Activated naive CD4-positive, alpha-beta T cell treated with Interleukin-2 at 50 U/mL for 16 hours (primary cell): ENCODE data around the gene KLHDC9.
"Not testable (repeated sequence)": the region's sequence is repeated elsewhere in the genome, so short reads cannot be mapped to it uniquely, and the experiment has no call there.

Experiments used
- DNase-seq: peaks from one replicate; pipeline ENCODE4 v3.0.0-alpha.2; 2020

KLHDC9 gene

DNA sequence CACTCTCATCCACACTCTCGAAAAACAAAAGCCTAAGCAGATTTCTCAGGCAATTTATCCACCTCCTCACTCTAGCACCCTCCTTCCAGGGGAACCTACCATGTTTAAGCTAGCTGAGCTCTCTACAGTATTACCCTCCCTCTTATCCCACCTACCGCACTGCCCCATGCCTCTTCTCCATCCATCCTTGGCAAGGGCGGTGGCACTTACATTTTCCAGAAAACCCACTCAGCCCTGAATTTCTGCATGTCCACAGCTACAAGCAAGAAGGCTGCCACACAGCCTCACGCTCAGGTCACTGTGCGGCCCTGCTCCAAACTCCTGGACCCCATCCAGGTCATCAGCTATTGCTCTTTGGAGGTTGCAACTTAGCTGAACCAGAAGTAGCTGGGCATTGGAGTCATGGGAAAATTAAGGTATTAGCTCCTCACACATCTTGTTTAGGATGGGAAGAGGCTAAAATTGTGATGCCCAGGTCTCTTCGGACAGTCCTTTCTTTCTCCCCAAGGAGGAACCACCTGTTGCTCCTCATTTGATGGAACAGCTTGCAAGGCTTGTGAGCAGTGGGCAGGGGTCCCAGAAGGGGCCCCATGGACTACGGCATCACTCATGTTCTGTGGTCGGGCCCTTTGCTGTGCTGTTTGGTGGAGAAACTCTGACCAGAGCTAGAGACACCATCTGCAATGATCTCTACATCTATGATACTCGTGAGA, 1.1 kb downstream of the KLHDC9 start:
- DNase-seq: no peak

- no peak for DNase-seq
Measured at GRCh38 chr1:161100556-161100955, 2.4 kb downstream of the KLHDC9 start.

DNA sequence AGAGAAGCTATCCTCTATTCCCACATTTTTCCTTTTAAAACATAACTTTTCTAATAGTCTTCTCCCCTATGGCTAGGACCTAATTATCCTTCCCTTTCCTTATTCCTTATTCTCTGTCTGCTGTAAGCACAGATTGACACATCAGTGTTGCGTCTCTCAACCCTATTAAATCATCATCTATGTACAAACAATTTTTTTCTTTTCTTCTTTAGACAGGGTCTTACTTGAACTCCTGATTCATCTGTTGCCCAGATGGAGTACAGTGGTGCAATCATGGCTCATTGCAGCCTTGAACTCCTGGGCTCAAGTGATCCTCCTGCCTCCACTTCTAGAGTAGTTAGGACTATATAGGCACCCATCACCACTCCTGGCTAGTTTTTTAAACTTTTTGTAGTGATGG, 8.3 kb downstream of the KLHDC9 start:
- DNase-seq: no peak

GRCh38 chr1:161111117-161111516, 13.0 kb downstream of the KLHDC9 start:
- no peak for DNase-seq

DNA sequence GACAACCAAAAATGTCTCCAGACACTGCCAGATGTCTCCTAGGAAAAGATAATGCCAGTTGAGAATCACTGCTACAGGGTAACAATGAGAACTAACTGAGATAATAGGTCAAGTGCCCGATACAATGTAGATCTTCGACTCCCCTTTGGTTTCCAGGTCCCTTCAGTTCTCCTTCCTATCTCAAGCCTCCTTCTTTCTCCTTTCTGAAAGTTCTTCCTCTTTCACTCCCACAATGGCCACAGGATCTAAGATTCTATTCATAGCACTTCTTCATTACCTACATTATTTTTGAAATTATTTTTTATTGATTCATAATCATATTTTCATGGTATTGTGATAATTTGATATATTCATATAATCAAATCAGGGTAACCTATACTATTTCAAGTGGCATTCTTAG, 13.4 kb downstream of the KLHDC9 start:
- no peak for DNase-seq

DNA sequence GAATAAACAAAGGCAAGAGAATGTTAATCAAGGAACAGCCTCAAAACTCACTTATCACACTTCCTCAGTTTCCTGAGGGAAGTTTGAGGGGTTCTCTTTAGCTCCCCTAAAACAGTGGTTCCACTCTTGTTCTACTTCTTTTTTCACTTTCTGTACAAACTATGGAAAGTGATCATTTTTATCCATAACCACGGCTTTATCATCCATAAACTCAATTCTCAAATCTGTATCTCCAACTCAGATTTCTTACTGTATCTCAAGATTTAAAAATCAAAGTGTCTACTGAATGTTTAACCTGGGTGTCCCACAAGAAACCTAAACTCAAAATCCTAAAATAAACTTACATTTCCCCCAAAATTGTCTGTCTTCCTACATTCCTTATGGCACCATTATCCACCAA, 15.8 kb downstream of the KLHDC9 start:
- no peak for DNase-seq

GRCh38 chr1:161114556-161114955, 16.4 kb downstream of the KLHDC9 start:
- no peak for DNase-seq

DNA sequence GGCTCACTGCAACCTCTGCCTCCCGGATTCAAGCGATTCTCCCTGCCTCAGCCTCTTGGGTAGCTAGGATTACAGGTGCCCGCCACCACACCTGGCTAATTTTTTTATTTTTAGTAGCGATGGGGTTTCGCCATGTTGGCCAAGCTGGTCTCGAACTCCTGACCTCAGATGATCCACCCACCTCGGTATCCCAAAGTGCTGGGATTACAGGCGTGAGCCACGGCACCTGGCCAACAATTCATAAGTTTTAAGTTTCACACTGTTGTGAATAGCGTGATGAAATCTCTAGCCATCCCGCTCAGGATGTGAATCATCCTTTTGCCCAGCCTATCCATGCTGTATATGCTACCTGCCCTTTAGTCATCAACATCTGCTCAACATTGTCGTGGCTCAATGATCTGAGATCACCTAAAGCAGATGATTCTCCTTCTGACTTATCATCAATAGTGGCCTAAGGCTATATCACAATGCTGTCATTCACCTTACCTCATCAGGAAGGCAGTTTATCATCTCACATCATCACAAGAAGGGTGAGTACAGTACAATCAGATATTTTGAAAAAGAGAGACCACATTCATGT, 17.1 kb downstream of the KLHDC9 start:
- DNase-seq: peak; percentile 39

DNA sequence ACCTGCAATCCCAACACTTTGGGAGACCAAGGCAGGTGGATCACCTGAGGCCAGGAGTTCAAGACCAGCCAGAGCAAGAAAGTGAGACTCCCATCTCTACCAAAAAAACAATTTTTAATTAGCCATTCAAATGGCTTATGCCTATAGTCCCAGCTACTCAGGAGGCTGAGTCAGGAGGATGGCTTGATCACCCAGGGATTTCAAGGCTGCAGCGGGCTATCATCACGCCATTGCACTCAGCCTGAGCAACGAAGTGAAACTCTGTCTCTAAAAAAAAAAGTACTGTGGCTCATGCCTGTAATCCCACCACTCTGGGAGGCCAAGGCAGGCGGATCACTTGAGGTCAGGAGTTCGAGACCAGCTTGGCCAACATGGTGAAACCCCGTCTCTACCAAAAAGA, 17.8 kb downstream of the KLHDC9 start:
- not testable (repeated sequence) for DNase-seq

DNA sequence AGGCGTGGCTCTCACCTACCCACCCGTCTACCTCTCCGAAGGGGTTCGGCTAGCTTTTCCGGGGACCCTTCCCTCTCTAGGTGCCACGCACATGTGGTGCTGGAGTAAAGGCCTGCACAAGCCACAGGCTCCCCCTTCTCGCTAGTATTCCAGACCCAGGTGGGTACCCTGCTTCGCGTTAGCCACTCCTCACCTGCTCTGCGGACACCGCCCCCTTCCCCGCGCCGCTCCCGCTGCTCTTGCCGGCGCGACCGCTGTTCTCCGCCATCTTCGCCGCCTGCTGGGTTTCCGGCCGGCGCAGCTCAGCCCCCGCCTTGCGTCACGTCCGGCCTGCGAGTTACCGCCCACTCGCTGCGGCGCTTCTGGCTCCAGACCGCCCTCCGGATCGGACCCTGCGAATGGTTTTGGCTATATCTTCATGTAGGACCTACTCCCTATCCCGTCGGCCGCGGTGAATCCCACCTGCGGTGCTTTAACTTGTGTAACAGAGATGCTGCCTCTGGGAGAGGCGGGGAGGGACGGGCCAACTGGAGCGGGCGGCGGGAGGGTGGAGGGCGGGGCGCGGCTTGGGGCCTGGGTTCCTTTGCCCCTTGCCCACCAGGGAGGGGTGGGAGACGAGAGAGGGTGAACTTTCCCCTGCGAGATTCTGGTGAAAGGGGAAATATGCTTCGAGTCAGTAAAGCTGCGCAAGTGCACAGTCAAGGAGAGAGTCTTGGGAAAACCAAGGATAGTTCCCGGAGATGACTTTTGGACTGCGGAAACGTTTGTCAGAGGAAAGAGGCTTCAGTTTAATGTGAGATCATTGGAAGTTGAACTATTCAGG, 19.8 kb downstream of the KLHDC9 start, which contains the start of the genes NIT1 and PFDN2:
NIT1 (plus strand) TSS at position 347 of the 823 bp plus-strand sequence; CDS start at position 419, 72 bp downstream.
PFDN2 (minus strand) TSS at position 279 of the 823 bp plus-strand sequence; CDS start at position 268, 11 bp downstream.
- DNase-seq: peak; percentile 88

- DNase-seq: peak; percentile 78
Measured at GRCh38 chr1:161119092-161119903, 21.1 kb downstream of the KLHDC9 start.

- no peak for DNase-seq
Measured at GRCh38 chr1:161121042-161121650, 23.0 kb downstream of the KLHDC9 start.

DNA sequence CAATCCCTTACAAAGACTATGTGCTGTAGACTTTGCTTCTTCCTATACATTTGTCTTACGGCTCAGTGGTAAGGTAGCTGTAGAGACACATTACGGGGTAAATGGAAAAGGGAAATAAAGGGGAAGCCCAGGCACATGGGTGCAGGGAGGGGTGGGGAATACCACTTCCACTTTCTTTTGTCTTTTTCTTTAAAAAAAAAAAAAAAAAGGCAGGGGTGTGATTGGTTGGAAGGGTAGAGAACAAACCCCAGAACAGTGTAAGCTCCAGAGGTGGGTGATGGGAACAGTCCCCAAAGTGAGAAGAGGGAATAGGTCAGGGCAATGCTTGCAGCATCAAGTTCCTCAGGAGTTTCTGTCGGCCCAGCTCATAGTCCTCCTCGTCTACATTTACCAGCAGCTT, 23.7 kb downstream of the KLHDC9 start:
- DNase-seq: no peak

GRCh38 chr1:161122967-161123366, 24.8 kb downstream of the KLHDC9 start:
- no peak for DNase-seq

DNA sequence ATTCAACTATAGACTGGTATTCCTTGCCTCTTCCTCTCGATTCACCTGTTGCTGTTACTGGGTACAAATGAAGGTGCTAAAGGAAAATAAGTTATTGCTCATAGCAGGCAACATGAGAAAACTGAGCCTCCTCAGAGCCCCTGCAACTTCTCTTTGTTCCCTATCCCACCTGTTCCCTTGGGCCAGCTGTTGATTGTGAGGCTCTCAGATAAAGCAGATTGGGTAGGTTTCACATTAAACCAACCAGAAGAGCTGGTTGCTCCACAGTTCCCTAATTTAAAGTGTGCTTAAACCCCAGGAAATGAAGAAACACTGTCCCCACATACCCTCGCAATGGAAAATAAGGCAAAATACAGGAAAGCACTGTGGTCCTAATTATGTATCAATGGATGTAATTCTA, 29.5 kb downstream of the KLHDC9 start:
- no peak for DNase-seq

DNA sequence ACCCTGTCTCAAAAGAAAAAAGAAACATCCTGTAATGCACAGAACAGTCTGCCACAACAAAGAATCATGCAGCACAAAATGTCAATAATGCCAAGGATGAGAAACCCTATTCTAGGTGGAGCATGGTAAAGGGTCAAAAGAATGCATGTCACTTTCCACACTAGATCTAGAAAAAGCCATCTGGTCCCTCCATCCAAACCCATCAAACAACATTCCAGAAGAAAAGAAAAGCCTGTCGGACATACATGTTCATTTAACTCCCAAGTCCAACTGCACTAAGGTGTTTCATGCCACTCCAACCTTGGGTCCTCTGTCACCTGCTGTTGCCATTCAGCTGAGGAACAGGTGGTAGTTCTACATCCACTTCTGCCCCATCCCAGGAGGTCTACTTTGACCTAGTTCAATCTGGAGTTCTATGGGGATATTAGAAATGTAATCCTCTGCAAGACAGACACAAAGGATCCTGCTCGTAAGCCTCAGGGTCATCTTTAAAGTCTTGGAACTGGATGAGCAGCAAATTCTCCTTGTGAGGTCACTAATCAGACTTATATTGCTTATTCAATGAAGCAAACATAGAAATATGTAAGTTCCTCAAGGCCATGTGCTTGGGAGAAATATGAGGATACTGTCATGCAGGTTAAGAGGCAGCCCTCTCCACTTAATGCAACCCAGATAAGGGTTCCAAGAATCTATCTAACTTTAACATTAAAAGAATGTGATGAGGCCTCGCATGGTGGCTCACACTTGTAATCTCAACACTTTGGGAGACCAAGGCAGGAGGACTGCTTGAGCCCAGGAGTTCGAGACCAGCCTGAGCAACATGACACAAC, 30.6 kb downstream of the KLHDC9 start:
- no peak for DNase-seq

DNA sequence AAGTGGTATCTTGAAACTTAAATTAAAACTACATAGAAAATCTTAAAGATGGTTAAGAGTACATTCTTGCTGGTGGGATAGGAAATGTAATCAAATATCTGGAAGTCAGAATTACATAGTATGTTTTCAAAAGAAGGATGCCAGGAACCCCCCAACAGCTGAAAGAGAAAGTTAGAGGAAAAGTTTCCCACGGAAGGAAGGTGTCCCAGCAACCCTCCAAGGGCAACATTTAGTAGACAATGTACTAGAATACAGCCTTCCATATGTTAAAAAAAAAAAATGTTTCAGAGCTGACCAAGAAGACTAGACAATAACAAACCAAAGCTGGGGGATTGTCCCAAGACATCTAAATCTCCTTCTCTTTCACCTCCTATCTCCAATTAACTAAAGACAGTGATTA, 32.1 kb downstream of the KLHDC9 start:
- DNase-seq: no peak

DNA sequence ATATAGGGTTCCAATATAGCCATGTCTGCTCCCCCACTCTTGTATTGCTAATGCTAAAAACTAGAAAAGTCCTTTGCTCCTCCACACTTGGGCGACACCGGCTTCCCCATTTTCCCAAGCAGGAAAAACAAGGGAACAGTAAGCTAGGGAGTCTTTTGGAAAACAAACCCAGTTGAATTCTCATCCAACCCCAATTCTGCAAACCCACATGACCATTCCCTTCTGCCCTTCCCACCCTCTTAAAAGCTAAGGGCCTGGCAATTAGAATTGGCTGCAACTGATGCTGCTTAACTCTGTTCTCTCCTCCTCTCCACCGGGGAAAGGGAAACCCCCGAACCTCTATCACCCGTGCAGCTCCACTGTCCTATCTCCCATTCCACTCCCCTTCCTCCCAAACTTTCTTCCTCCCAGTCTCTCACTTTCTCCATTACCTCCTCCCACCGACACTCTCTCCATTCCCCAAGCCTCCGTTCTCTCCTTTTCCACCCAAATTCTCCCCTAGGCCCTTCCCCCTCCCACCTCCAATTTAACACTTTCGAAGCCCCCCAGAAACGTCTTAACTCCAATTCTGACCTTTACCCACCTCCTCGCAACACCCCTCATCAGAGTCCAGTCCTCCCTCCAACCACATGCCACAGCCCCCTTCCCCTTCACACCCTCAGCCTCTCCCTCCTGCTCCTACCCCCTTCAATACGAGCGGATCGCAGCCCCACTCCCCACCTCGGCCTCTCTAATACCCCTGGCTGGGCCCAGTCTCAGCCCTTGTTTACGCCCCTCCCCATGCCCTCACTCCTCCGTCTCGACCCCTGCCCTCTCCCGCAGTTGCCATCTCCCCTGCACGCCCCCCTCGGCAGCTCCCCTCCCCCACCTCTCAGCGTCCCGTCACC, 33.6 kb downstream of the KLHDC9 start:
- no peak for DNase-seq

DNA sequence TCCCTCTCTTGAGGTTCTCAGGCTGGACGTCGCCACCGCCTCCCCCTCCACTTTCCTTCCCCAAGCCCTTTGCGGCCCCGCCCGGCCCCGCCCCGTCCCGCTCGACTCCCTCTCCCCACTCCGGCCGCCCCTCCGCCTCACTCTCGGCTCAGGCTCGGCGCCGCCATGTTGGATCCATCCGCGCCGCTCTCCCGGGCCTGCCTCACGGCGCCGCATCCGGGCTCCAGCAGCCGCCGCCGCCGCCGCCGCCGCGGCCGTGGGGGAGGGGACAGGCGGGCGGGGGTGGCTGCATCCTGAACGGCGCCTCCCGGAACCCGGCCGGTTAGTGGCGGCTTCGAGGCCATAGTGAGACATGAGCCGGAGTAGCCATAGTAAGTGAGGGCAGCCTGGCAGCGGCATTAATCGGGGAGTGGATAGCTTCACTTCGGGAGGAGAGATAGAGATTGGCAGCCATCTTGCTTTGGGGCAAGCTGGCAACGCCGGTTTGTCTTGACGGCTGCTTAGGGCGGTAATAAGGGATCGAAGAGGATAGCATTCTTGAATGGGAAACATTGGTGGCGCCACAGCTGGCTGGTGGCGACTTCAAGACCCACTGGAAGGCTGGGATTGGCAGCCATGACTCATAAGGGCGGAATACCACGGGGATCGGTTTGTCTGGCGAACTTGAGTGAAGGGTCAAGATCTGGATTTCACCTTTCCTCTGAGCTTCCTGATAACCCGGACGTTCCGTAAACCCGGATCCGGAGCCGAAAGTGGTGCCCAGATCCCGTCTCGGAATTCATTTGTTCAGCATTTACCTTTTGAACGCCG, 34.5 kb downstream of the KLHDC9 start, which contains the start of gene DEDD:
DEDD (minus strand) TSS at position 258 of the 810 bp plus-strand sequence. CDS start 8,205 bp downstream, outside the sequence.
- DNase-seq: peak; percentile 93
